Measurements from ENCODE around the gene FGF8. TPM values are rescaled to one million over a fixed set of nuclear protein-coding genes. Genes with fewer than 3 reads are reported as not detected.

The FGF8 gene
- polyA plus RNA-seq, 3 donors: not detected

- WGBS (ENCODE audit: insufficient coverage): 87% methylated on average over 8 of the region's 8 CpGs
- H3K4me3 Mint-ChIP-seq: peak overlapping the region in 1 of 2 donors; percentile 36
- peaks cover 61 to 89% (median 64%) of the 10 kb centered on the region in 3 donors for H3K27me3 Mint-ChIP-seq (ENCODE audit: low read depth in 3 of 3)
- no peak overlapping the region for H3K27ac ChIP-seq (ENCODE audit: low read depth in 1 of 2, low read length in 2 of 2)
- no peak overlapping the region for H3K4me2 ChIP-seq (replicated peaks; ENCODE audit: extremely low read depth, low read length, poor library complexity, severe bottlenecking)
- no peak for DNase-seq
- no peak overlapping the region for H3K4me3 ChIP-seq (replicated peaks in 1 of 3; ENCODE audit: low read depth in 2 of 3, low read length in 3 of 3)
- H3K36me3 ChIP-seq (replicated peaks in 1 of 2; ENCODE audit: control insufficient read depth in 1 of 2, insufficient read depth in 2 of 2, low read length in 2 of 2): no peaks in the 10 kb centered on the region
- H4K20me1 ChIP-seq (ENCODE audit: insufficient read depth, low read length): no peaks in the 10 kb centered on the region
- H3K4me1 ChIP-seq (ENCODE audit: control insufficient read depth in 1 of 2, insufficient read depth in 2 of 2, low read length in 2 of 2): no peaks in the 10 kb centered on the region
- TF ChIP-seq, protein P1, sequence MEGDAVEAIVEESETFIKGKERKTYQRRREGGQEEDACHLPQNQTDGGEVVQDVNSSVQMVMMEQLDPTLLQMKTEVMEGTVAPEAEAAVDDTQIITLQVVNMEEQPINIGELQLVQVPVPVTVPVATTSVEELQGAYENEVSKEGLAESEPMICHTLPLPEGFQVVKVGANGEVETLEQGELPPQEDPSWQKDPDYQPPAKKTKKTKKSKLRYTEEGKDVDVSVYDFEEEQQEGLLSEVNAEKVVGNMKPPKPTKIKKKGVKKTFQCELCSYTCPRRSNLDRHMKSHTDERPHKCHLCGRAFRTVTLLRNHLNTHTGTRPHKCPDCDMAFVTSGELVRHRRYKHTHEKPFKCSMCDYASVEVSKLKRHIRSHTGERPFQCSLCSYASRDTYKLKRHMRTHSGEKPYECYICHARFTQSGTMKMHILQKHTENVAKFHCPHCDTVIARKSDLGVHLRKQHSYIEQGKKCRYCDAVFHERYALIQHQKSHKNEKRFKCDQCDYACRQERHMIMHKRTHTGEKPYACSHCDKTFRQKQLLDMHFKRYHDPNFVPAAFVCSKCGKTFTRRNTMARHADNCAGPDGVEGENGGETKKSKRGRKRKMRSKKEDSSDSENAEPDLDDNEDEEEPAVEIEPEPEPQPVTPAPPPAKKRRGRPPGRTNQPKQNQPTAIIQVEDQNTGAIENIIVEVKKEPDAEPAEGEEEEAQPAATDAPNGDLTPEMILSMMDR (IDR thresholded peaks at IDR 0.05): no peak
- intact Hi-C loops (cut with micrococcal nuclease): no loop called here
- peaks cover 0 to 7% of the 10 kb centered on the region in 2 donors for H3K9me3 ChIP-seq (replicated peaks in 1 of 2; ENCODE audit: control insufficient read depth in 1 of 2, insufficient read depth in 1 of 2, low read length in 2 of 2)
- no peak overlapping the region for H3K27ac Mint-ChIP-seq
- H3K79me2 ChIP-seq (ENCODE audit: insufficient read depth, low read length): no peaks in the 10 kb centered on the region
- peaks cover 4% of the 10 kb centered on the region for H3K4me1 Mint-ChIP-seq
- peaks cover 19 to 59% of the 10 kb centered on the region in 2 donors for H3K27me3 ChIP-seq (ENCODE audit: control insufficient read depth in 2 of 2, insufficient read depth in 2 of 2, low read length in 2 of 2)
- peaks cover 0 to 2% (median 0%) of the 10 kb centered on the region in 7 donors for H3K9me3 Mint-ChIP-seq
- no peak overlapping the region for H3K9ac ChIP-seq (ENCODE audit: insufficient read depth, low read length, poor library complexity, severe bottlenecking)
- no peaks in the 10 kb centered on the region for H3K36me3 Mint-ChIP-seq
- no peak overlapping the region for H2AFZ ChIP-seq (ENCODE audit: insufficient read depth, low read depth, low read length, poor library complexity, severe bottlenecking)
These were observed 7.1 kb downstream of the FGF8 start for GRCh38 chr10:101768791-101769170.

DNA sequence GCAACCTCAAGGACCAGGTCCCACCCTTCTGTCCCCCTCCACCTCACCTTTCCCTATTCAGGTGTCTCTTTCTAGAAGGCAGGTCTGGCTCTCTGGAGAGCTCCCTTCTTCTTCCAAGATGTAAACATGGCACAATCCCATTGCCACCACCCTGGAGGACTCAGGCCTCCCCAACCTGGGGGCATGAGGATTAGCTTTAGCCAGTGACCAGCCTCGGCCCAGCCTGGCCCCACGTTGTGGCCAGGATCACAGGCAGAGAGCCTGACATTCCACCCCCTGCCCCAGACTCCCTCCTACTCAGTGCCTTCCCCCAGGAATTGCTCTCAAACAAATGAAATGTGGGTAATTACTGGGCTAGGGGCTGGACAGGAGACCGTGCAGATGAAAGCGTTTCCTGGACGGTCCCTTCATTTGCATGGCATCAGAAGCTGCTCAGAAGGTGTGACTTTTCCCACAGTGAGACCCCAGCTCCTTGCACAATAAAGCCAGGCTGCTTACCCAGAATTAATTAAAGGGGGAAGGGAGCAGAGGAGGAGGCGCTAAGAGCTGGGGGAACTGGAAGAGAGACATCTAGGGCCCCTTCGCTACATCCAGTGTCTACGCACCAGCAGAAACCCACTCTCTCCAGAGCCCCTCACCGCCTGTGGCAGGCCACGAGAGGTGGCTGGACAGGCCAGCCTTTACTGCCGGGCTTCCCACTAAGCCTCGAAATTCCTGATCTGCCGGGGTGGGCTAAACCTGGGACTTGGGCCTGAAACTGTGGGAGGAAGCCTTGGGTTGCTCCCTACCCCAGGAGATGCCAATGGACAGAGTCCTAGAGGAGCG lies 7.7 kb downstream of the FGF8 start:
- H3K4me1 Mint-ChIP-seq: no peaks in the 10 kb centered on the region
- no peak overlapping the region for H3K27ac Mint-ChIP-seq
- WGBS (ENCODE audit: insufficient coverage): 82% methylated on average over 3 of the region's 14 CpGs
- H3K9me3 ChIP-seq (replicated peaks in 1 of 2; ENCODE audit: control insufficient read depth in 1 of 2, insufficient read depth in 1 of 2, low read length in 2 of 2): peaks cover 0 to under 1% of the 10 kb centered on the region in 2 donors
- no peaks in the 10 kb centered on the region for H4K20me1 ChIP-seq (ENCODE audit: insufficient read depth, low read length)
- no peak overlapping the region for H3K4me2 ChIP-seq (replicated peaks; ENCODE audit: extremely low read depth, low read length, poor library complexity, severe bottlenecking)
- H2AFZ ChIP-seq (ENCODE audit: insufficient read depth, low read depth, low read length, poor library complexity, severe bottlenecking): no peak overlapping the region
- peaks cover 55 to 83% (median 58%) of the 10 kb centered on the region in 3 donors for H3K27me3 Mint-ChIP-seq (ENCODE audit: low read depth in 3 of 3)
- no peaks in the 10 kb centered on the region for H3K4me1 ChIP-seq (ENCODE audit: control insufficient read depth in 1 of 2, insufficient read depth in 2 of 2, low read length in 2 of 2)
- H3K79me2 ChIP-seq (ENCODE audit: insufficient read depth, low read length): no peaks in the 10 kb centered on the region
- TF ChIP-seq, protein P1 (IDR thresholded peaks at IDR 0.05): no peak
- no peaks in the 10 kb centered on the region for H3K36me3 ChIP-seq (replicated peaks in 1 of 2; ENCODE audit: control insufficient read depth in 1 of 2, insufficient read depth in 2 of 2, low read length in 2 of 2)
- no peaks in the 10 kb centered on the region for H3K36me3 Mint-ChIP-seq
- H3K9me3 Mint-ChIP-seq: peaks cover 0 to 2% (median 0%) of the 10 kb centered on the region in 7 donors
- no peak overlapping the region for H3K4me3 ChIP-seq (replicated peaks in 1 of 3; ENCODE audit: low read depth in 2 of 3, low read length in 3 of 3)
- no peak overlapping the region for H3K27ac ChIP-seq (ENCODE audit: low read depth in 1 of 2, low read length in 2 of 2)
- no peak for DNase-seq
- H3K4me3 Mint-ChIP-seq: no peak overlapping the region
- peaks cover 13 to 53% of the 10 kb centered on the region in 2 donors for H3K27me3 ChIP-seq (ENCODE audit: control insufficient read depth in 2 of 2, insufficient read depth in 2 of 2, low read length in 2 of 2)
- intact Hi-C loops (cut with micrococcal nuclease): no loop called here
- no peak overlapping the region for H3K9ac ChIP-seq (ENCODE audit: insufficient read depth, low read length, poor library complexity, severe bottlenecking)
